Adrenal gland (tissue), 12 donors: Measurements from ENCODE around the gene A1BG. TPM values are rescaled to one million over a fixed set of nuclear protein-coding genes. Genes with fewer than 3 reads are reported as not detected.

Experiments used
- DNase-seq, 7 donors: peaks; one replicate each; pipeline ENCODE4 v3.0.0-alpha.2; 2019 to 2020
- H3K27ac ChIP-seq, 5 donors: fragments of 200-600 bp; sonication (generic) in 4 of 5; 1 replicate in 3 of 5; 2 replicates in 2 of 5; pipeline versions ENCODE4 v1.5.1 to v1.8.0; 2016 to 2020; ENCODE audit warnings: mild to moderate bottlenecking in 1 of 5
- H3K27me3 ChIP-seq: fragments of 200-600 bp; 2 replicates; pipeline ENCODE4 v1.8.0; 2021
- H3K36me3 ChIP-seq, 2 donors: fragments of 200-600 bp; replicated peaks in 1 of 2; 1 replicate in 1 of 2; 2 replicates in 1 of 2; pipeline versions ENCODE4 v1.5.1 to v1.8.0; 2018 to 2022
- H3K4me1 ChIP-seq, 2 donors: fragments of 200-600 bp; replicated peaks in 1 of 2; 1 replicate in 1 of 2; 2 replicates in 1 of 2; pipeline versions ENCODE4 v1.5.1 to v1.8.0; 2018 to 2021
- H3K4me3 ChIP-seq, 4 donors: fragments of 200-600 bp; sonication (generic) in 3 of 4; one replicate each; pipeline ENCODE4 v1.5.1; 2016 to 2018
- H3K9me3 ChIP-seq, 3 donors: fragments of 200-600 bp; sonication (generic) in 1 of 3; replicated peaks in 1 of 3; 1 replicate in 2 of 3; 2 replicates in 1 of 3; pipeline versions ENCODE4 v1.5.1 to v1.8.0; 2016 to 2021
- POLR2A ChIP-seq, 2 donors: fragments of 450-650 bp; IDR thresholded peaks; one replicate each; pipeline ENCODE4 v1.6.1; 2017; ENCODE audit warnings: antibody characterized with exemption in 2 of 2, mild to moderate bottlenecking in 2 of 2, moderate library complexity in 1 of 2
- WGBS, 4 donors: extraction: QIAGEN DNeasy Blood & Tissue Kit in 2 of 4; methylation state at CpG; one replicate each; pipeline versions ENCODE4 v1.1.5 to v1.1.7; 2013 to 2017; 5-methylcytosine and 5-hydroxymethylcytosine counted together
- intact Hi-C, 2 donors: fragments of 100-400 bp; cut with DNase I; formaldehyde crosslinking; loops; one replicate each; pipeline versions ENCODE4 v1.14.1 to v1.15.0; 2022 to 2023
- polyA plus RNA-seq, 3 donors: library from polyadenylated mRNA; stranded (reverse); fragments of 200-250 nt in 2 of 3; fragments of 350-450 nt in 1 of 3; fragmentation: Illumina TruSeq in 1 of 3; extraction: RNeasy Lipid Tissue Mini Kit (QIAGEN cat#74804) in 1 of 3; gene quantifications; one replicate each; pipeline ENCODE4 v1.2.3, GENCODE V29; 2013 to 2014
- total RNA-seq, 9 donors: library from RNA; depleted of rRNA in 4 of 9; stranded (reverse); fragments of >200 nt in 4 of 9; fragments of 120-200 nt in 1 of 9; fragmentation: NEBNext Ultra II Directional in 1 of 9; extraction: Animal tissue kit (Norgen Biotek cat#: 25700) in 1 of 9; gene quantifications; one replicate each; pipeline versions ENCODE4 v1.1.0 to v1.2.4, GENCODE V29; 2013 to 2023
- TF ChIP-seq, protein P1 (sequence below), 6 experiments: fragments of 450-650 bp in 4 of 6; fragments of 200-600 bp in 2 of 6; sonication (generic) in 1 of 6; IDR thresholded peaks; 1 replicate in 5 of 6; 2 replicates in 1 of 6; pipeline versions ENCODE4 v1.5.1 to v1.8.0; 2016 to 2021; ENCODE audit warnings: antibody characterized with exemption in 6 of 6, mild to moderate bottlenecking in 2 of 6, moderate library complexity in 1 of 6
- donor health status: healthy with polysubstance abuse.
- donor health status: Bipolar disorder and iron deficiency.
- donor health status: DM: yes; HTN: yes; CAD: no.
- donor health status: DM: no; HTN: no; CAD: no.
- donor health status: DM: no; HTN: no; CAD: no.
- donor health status: DM: yes; HTN: yes; CAD: no.

A1BG gene
- total and polyA plus RNA-seq, 12 donors = 0.39 to 41.3 (median 6.6) TPM; not detected in 1

DNA sequence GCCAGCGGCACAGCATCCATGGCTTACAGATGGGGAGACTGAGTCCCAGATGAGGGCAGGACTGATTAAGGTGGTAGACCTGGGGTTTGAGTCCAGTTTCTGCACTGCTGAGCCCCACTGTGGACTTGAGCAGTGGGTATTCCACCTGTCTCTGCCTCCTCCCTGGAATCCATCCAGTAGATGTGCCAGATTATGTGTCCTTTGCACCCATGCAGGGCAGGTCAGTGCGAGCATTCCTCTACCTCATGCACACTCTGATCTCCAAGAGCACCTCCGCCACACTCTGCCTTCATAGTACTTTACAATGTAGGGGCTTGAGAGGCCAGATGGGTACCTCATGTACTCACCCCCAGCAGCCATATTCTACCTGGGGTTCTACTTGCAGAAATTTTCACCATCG is 16.5 kb downstream of the A1BG start:
- 96 to 99% (median 97%) methylated on average over 3 to 4 of the region's 4 CpGs for WGBS, 4 donors
- Histone ChIP-seq H3K27ac (no peak overlapping the region), H3K4me3 (no peak overlapping the region), H3K9me3 (no peaks in the 10 kb centered on the region), H3K4me1 (no peaks in the 10 kb centered on the region), H3K36me3 (peaks cover 0 to 31% of the 10 kb centered on the region in 2 donors), H3K27me3 (no peaks in the 10 kb centered on the region)
- DNase-seq = no peak
- intact Hi-C loops = no loop called here
- TF ChIP-seq, protein P1, sequence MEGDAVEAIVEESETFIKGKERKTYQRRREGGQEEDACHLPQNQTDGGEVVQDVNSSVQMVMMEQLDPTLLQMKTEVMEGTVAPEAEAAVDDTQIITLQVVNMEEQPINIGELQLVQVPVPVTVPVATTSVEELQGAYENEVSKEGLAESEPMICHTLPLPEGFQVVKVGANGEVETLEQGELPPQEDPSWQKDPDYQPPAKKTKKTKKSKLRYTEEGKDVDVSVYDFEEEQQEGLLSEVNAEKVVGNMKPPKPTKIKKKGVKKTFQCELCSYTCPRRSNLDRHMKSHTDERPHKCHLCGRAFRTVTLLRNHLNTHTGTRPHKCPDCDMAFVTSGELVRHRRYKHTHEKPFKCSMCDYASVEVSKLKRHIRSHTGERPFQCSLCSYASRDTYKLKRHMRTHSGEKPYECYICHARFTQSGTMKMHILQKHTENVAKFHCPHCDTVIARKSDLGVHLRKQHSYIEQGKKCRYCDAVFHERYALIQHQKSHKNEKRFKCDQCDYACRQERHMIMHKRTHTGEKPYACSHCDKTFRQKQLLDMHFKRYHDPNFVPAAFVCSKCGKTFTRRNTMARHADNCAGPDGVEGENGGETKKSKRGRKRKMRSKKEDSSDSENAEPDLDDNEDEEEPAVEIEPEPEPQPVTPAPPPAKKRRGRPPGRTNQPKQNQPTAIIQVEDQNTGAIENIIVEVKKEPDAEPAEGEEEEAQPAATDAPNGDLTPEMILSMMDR (IDR thresholded peaks at IDR 0.05) = no peak
- no peak for TF ChIP-seq POLR2A (IDR thresholded peaks at IDR 0.05)

DNA sequence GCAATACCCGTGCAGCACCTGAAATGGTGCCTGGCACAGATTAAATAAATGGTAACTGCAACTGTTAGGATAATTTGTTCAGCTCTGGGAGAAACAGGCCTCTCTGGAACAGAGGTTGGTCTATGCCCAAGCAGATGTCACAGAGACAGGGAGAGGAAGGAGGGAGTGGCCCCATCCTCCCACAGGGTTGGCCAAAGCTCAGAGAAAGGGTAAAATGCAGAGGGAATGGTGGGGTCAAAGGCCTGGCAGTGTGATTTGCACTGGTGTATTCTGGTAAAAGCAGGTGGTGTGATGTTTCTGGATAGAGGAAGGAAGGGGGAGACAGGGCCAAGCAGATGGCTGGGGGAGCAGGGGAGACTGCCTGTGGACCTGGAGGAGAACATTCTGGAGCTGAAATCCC is 17.1 kb downstream of the A1BG start:
- TF ChIP-seq POLR2A (IDR thresholded peaks at IDR 0.05) = no peak
- TF ChIP-seq, protein P1 (IDR thresholded peaks at IDR 0.05) = no peak
- Histone ChIP-seq H3K27me3 (no peaks in the 10 kb centered on the region), H3K4me3 (no peak overlapping the region), H3K4me1 (no peaks in the 10 kb centered on the region), H3K36me3 (peaks cover 0 to 31% of the 10 kb centered on the region in 2 donors), H3K27ac (no peak overlapping the region), H3K9me3 (no peaks in the 10 kb centered on the region)
- DNase-seq = no peak
- WGBS, 4 donors = 83 to 100% (median 100%) methylated on average over 1 of the region's 1 CpG
- intact Hi-C loops = no loop called here

DNA sequence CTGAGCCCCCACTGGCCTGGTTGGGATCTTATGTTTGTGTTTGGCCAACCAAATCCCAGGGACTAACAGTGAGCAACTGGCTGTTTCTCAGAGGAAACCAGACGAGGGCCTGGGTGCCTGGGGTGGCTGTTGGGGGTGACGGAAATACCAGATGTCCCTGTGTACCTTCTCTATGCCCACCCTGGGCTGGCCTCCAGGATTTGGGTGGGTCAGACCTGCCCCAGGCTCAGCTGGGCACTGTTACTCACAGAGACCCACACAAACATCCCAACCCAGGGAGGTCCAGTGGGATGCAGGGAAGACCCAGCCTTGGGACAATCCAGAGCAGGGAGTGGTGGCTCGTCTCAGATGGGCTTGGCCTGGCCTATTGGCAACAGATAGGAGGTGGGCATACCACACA is 17.7 kb downstream of the A1BG start:
- Histone ChIP-seq H3K36me3 (peaks cover 0 to 31% of the 10 kb centered on the region in 2 donors), H3K4me1 (no peaks in the 10 kb centered on the region), H3K27me3 (no peaks in the 10 kb centered on the region), H3K27ac (no peak overlapping the region), H3K4me3 (no peak overlapping the region), H3K9me3 (no peaks in the 10 kb centered on the region)
- TF ChIP-seq POLR2A (IDR thresholded peaks at IDR 0.05) = no peak
- TF ChIP-seq, protein P1 (IDR thresholded peaks at IDR 0.05) = no peak
- WGBS, 4 donors = 86 to 100% (median 87%) methylated on average over 2 to 3 of the region's 3 CpGs
- intact Hi-C loops = no loop called here
- no peak for DNase-seq

DNA sequence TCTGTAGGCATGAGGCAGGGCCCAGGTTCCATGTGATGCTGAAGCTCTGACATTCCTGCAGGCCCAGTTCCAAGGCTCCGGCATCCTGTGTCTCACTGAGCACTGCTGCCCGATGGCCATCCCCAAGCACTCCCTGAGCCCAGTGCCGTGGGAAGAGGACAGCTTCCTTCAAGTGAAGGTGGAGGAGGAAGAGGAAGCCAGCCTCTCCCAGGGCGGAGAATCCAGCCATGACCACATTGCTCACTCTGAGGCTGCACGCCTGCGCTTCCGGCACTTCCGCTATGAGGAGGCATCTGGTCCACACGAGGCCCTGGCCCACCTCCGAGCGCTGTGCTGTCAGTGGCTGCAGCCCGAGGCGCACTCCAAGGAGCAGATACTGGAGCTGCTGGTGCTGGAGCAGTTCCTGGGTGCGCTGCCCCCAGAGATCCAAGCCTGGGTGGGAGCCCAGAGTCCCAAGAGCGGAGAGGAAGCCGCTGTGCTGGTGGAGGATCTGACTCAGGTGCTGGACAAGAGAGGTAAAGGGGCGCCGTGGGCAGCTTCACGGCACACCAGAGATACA is 18.5 kb downstream of the A1BG start:
- H3K27ac ChIP-seq = no peak overlapping the region
- H3K4me3 ChIP-seq = no peak overlapping the region
- intact Hi-C loops = no loop called here
- DNase-seq = no peak
- H3K36me3 ChIP-seq = peaks cover 0 to 31% of the 10 kb centered on the region in 2 donors
- TF ChIP-seq, protein P1 (IDR thresholded peaks at IDR 0.05) = no peak
- TF ChIP-seq POLR2A (IDR thresholded peaks at IDR 0.05) = no peak
- WGBS, 4 donors = 95 to 100% (median 96%) methylated on average over 5 to 19 of the region's 19 CpGs
- H3K27me3 ChIP-seq = no peaks in the 10 kb centered on the region
- H3K9me3 ChIP-seq = no peaks in the 10 kb centered on the region
- H3K4me1 ChIP-seq = no peaks in the 10 kb centered on the region
